B cell (primary cell): ENCODE measurements around the gene GTPBP3.

ENCODE experiments used
- EZH2 ChIP-seq: IDR thresholded peaks from 2 replicates; pipeline ENCODE4 v1.6.1; 2012; ENCODE audit warnings: borderline replicate concordance, low read depth, mild to moderate bottlenecking, moderate library complexity, low read length; ENCODE audit not compliant: insufficient read depth, poor library complexity, severe bottlenecking
- TF ChIP-seq, protein P1 (sequence below): fragments of 200-600 bp; IDR thresholded peaks from one replicate; pipeline ENCODE4 v1.8.0; 2022; ENCODE audit warnings: antibody characterized with exemption, mild to moderate bottlenecking

DNA sequence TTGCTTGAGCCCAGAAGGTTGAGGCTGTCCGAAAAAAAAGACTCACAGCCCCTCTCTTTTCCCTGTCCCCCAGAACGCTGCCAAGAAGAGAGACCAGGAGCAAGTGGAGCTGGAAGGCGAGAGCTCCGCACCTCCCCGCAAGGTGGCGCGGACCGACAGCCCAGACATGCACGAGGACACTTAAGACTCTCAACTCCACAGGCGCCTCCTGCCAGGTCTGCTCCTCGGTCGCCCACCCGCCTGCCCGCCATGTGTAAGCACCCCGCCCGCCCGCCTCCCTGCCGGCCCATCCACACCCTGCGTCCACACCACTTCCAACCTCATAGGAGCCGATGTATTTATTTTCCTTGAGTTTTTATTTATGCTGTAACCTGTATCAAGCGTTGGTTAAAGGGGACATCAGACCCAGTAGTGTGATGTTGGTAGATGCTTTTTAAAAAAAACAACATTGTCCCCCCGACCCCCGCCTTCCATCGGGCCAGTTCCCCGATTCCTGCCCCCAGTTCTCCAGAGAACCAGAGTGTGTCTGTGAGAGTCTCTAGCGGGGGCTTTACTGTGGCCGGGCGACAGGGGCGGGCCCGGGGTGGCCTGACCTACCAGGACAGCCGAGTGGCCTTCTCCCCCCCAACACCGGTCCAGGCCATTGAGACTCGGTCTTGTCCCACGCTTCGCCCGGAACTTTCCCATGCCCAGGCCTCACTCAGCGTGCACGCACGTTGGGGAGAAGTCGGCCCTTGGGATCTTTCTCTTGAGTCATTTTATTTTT is 17.7 kb upstream of the GTPBP3 start:
- TF ChIP-seq, protein P1, sequence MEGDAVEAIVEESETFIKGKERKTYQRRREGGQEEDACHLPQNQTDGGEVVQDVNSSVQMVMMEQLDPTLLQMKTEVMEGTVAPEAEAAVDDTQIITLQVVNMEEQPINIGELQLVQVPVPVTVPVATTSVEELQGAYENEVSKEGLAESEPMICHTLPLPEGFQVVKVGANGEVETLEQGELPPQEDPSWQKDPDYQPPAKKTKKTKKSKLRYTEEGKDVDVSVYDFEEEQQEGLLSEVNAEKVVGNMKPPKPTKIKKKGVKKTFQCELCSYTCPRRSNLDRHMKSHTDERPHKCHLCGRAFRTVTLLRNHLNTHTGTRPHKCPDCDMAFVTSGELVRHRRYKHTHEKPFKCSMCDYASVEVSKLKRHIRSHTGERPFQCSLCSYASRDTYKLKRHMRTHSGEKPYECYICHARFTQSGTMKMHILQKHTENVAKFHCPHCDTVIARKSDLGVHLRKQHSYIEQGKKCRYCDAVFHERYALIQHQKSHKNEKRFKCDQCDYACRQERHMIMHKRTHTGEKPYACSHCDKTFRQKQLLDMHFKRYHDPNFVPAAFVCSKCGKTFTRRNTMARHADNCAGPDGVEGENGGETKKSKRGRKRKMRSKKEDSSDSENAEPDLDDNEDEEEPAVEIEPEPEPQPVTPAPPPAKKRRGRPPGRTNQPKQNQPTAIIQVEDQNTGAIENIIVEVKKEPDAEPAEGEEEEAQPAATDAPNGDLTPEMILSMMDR: no peak
- TF ChIP-seq EZH2: no peak
